ENCODE data around the gene PTPRM. TPM values are rescaled to one million over a fixed set of nuclear protein-coding genes. Genes with fewer than 3 reads are reported as not detected.

Gene PTPRM
- total and polyA plus RNA-seq, 9 donors = 45.6 to 82.0 (median 56.9) TPM

GRCh38 chr18:8081267-8081666 lies 514.2 kb downstream of the PTPRM start:
- intact Hi-C loops (cut with DNase I) = no loop called here
- H3K36me3 ChIP-seq = no peaks in the 10 kb centered on the region
- no peaks in the 10 kb centered on the region for H3K4me1 ChIP-seq (ENCODE audit: insufficient read depth)
- WGBS, 3 donors = 24 to 58% (median 36%) methylated on average over 1 of the region's 1 CpG
- H3K4me3 ChIP-seq = no peak overlapping the region
- no peaks in the 10 kb centered on the region for H3K9me3 ChIP-seq
- no peaks in the 10 kb centered on the region for H3K27me3 ChIP-seq
- TF ChIP-seq, protein P1, sequence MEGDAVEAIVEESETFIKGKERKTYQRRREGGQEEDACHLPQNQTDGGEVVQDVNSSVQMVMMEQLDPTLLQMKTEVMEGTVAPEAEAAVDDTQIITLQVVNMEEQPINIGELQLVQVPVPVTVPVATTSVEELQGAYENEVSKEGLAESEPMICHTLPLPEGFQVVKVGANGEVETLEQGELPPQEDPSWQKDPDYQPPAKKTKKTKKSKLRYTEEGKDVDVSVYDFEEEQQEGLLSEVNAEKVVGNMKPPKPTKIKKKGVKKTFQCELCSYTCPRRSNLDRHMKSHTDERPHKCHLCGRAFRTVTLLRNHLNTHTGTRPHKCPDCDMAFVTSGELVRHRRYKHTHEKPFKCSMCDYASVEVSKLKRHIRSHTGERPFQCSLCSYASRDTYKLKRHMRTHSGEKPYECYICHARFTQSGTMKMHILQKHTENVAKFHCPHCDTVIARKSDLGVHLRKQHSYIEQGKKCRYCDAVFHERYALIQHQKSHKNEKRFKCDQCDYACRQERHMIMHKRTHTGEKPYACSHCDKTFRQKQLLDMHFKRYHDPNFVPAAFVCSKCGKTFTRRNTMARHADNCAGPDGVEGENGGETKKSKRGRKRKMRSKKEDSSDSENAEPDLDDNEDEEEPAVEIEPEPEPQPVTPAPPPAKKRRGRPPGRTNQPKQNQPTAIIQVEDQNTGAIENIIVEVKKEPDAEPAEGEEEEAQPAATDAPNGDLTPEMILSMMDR (IDR thresholded peaks at IDR 0.05) = no peak
- no peak for TF ChIP-seq POLR2A (IDR thresholded peaks at IDR 0.05)
- TF ChIP-seq EP300 (IDR thresholded peaks at IDR 0.05) = no peak
- DNase-seq = no peak
- H3K27ac ChIP-seq = no peak overlapping the region

DNA sequence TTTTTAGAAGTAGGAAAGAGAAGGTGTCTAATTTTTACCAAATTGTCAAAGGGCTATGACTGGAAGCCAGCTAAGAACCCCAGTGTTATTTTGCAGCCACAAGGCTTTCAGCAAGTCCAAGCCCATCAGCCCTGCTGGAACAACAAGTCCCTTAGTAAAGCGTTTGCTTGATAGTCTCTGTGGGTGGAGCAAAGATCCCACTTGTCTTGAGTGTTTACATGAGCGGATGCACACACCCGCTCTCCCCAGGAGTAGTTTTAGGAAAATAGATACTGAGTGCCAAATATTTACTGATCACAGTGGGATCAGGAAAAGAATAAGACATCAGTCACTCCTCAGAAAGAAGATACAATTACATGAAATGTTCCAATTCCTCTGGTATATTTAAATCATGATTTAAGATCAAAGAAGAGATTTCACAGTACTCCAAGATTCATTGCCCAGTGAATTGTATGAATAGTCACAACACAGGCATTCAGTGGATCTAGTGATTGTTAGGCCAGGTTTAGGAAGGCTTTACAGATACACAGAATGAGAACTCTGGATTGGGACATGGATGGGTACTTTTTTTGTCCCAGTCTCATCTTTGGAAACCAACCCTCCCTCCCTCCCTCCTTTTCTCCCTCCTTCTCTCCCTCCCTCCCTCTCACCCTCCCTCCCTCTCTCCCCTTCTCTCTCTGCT lies 514.9 kb downstream of the PTPRM start:
- intact Hi-C loops (cut with DNase I) = no loop called here
- H3K9me3 ChIP-seq = no peaks in the 10 kb centered on the region

DNA sequence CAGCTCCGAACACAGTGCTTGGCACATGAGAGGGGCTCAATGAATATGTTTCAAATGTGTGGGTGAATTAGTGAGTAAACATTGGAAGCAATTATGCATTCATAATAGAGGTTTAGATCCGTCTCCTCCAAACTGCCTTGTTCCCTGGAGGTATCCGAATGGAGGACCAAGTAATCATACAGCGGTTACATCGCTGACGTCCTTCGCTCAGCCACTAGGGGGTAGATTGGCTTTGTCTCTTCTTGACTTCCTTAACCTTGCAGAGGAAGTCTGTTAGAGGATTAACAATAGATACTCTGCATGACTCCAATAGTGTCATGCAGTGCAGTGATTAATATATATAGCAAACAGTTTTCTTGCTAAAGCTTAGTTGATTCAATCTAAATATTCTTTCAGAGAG lies 517.0 kb downstream of the PTPRM start:
- Histone ChIP-seq H3K4me1 (ENCODE audit: insufficient read depth) (no peaks in the 10 kb centered on the region), H3K27me3 (no peaks in the 10 kb centered on the region), H3K36me3 (no peaks in the 10 kb centered on the region), H3K4me3 (no peak overlapping the region), H3K9me3 (no peaks in the 10 kb centered on the region), H3K27ac (no peak overlapping the region)
- WGBS, 3 donors = 74 to 87% (median 86%) methylated on average over 7 of the region's 7 CpGs
- intact Hi-C loops (cut with DNase I) = no loop called here
- TF ChIP-seq, protein P1 (IDR thresholded peaks at IDR 0.05) = no peak
- TF ChIP-seq POLR2A (IDR thresholded peaks at IDR 0.05) = no peak
- TF ChIP-seq EP300 (IDR thresholded peaks at IDR 0.05) = no peak
- peak in 1 of 5 donors; percentile 36 for DNase-seq

More for the DNA sequence above, 514.9 kb downstream of the PTPRM start:
- DNase-seq = no peak
- WGBS, 3 donors = 66 to 71% (median 69%) methylated on average over 3 of the region's 3 CpGs
- Histone ChIP-seq H3K27me3 (no peaks in the 10 kb centered on the region), H3K4me3 (no peak overlapping the region), H3K36me3 (no peaks in the 10 kb centered on the region), H3K27ac (no peak overlapping the region), H3K4me1 (ENCODE audit: insufficient read depth) (no peaks in the 10 kb centered on the region)
- TF ChIP-seq POLR2A (IDR thresholded peaks at IDR 0.05) = no peak

GRCh38 chr18:8088626-8089025 lies 521.5 kb downstream of the PTPRM start:
- Histone ChIP-seq H3K4me1 (ENCODE audit: insufficient read depth) (peaks cover 4% of the 10 kb centered on the region), H3K27ac (no peak overlapping the region), H3K4me3 (no peak overlapping the region), H3K27me3 (no peaks in the 10 kb centered on the region), H3K36me3 (no peaks in the 10 kb centered on the region), H3K9me3 (no peaks in the 10 kb centered on the region)
- 94 to 100% (median 94%) methylated on average over 3 of the region's 3 CpGs for WGBS, 3 donors
- TF ChIP-seq EP300 (IDR thresholded peaks at IDR 0.05) (no peak), POLR2A (IDR thresholded peaks at IDR 0.05) (no peak)
- TF ChIP-seq, protein P1 (IDR thresholded peaks at IDR 0.05) = no peak
- intact Hi-C loops (cut with DNase I) = no loop called here
- no peak for DNase-seq

DNA sequence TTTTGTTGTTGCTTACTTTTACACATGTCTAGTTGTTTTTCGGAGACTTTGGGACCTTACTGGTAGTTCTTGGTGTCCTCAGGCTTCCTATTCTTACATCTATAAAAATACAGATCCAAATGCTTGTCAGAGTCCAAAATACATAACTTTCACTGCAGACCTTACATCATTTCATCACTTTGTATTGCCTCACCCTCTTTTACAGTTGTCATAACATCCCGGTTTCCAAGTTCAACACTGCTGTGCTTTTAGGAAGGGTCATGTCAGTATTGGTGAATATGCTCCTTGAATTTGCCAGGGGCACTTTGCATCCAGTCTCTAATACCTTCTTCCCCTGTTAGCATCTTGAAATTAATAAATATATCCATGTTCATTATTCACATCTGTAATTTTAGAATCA lies 523.9 kb downstream of the PTPRM start:
- Histone ChIP-seq H3K36me3 (no peaks in the 10 kb centered on the region), H3K4me3 (no peak overlapping the region), H3K4me1 (ENCODE audit: insufficient read depth) (peaks cover 4% of the 10 kb centered on the region), H3K9me3 (no peaks in the 10 kb centered on the region), H3K27ac (no peak overlapping the region), H3K27me3 (no peaks in the 10 kb centered on the region)
- intact Hi-C loops (cut with DNase I) = no loop called here
- no peak for TF ChIP-seq POLR2A (IDR thresholded peaks at IDR 0.05)
- TF ChIP-seq, protein P1 (IDR thresholded peaks at IDR 0.05) = no peak
- WGBS, 3 donors = 68 to 86% (median 81%) methylated on average over 2 of the region's 2 CpGs
- no peak for DNase-seq

Measured in ovary (tissue), 9 donors.